Tibial nerve (tissue), 4 donors: ENCODE measurements around the gene TERC. TPM values are rescaled to one million over a fixed set of nuclear protein-coding genes. Genes with fewer than 3 reads are reported as not detected.

Experiments
- DNase-seq, 2 donors: peaks; one replicate each; pipeline ENCODE4 v3.0.0-alpha.2; 2019; ENCODE audit warnings: low spot score in 2 of 2
- H3K27ac ChIP-seq, 4 donors: fragments of 200-600 bp; sonication (generic) in 3 of 4; one replicate each; pipeline ENCODE4 v1.5.1; 2017 to 2019; ENCODE audit warnings: mild to moderate bottlenecking in 1 of 4
- H3K27me3 ChIP-seq, 2 donors: fragments of 200-600 bp; sonication (generic) in 1 of 2; one replicate each; pipeline versions ENCODE4 v1.5.1 to v1.6.0; 2017 to 2019
- H3K36me3 ChIP-seq, 3 donors: fragments of 200-600 bp; sonication (generic); one replicate each; pipeline ENCODE4 v1.5.1; 2018 to 2019
- H3K4me1 ChIP-seq, 4 donors: fragments of 200-600 bp; sonication (generic) in 3 of 4; one replicate each; pipeline ENCODE4 v1.5.1; 2017 to 2019
- H3K4me3 ChIP-seq, 4 donors: fragments of 200-600 bp; sonication (generic) in 3 of 4; one replicate each; pipeline ENCODE4 v1.5.1; 2017 to 2019; ENCODE audit warnings: mild to moderate bottlenecking in 1 of 4, moderate library complexity in 1 of 4
- H3K9me3 ChIP-seq, 4 donors: fragments of 200-600 bp; sonication (generic) in 3 of 4; one replicate each; pipeline ENCODE4 v1.5.1; 2017 to 2019
- EP300 ChIP-seq, 2 donors: sonication (generic); formaldehyde crosslinking; IDR thresholded peaks; one replicate each; pipeline ENCODE4 v1.6.1; 2017; ENCODE audit warnings: antibody characterized with exemption in 2 of 2, mild to moderate bottlenecking in 1 of 2
- POLR2A ChIP-seq, 2 donors: fragments of 450-650 bp; IDR thresholded peaks; one replicate each; pipeline ENCODE4 v1.6.1; 2017; ENCODE audit warnings: antibody characterized with exemption in 2 of 2, mild to moderate bottlenecking in 2 of 2, moderate library complexity in 2 of 2
- WGBS, 2 donors: methylation state at CpG; one replicate each; pipeline ENCODE4 v1.1.5; 2018; 5-methylcytosine and 5-hydroxymethylcytosine counted together
- total RNA-seq, 4 donors: library from RNA; depleted of rRNA; stranded (reverse); fragments of >200 nt; gene quantifications; one replicate each; pipeline ENCODE4 v1.1.0, GENCODE V29; 2016
- TF ChIP-seq, protein P1 (sequence below), 5 experiments: fragments of 200-600 bp in 3 of 5; fragments of 450-650 bp in 2 of 5; sonication (generic) in 3 of 5; IDR thresholded peaks; one replicate each; pipeline ENCODE4 v1.5.1; 2016 to 2019; ENCODE audit warnings: antibody characterized with exemption in 5 of 5, mild to moderate bottlenecking in 3 of 5, moderate library complexity in 2 of 5

Gene TERC
- total RNA-seq, 4 donors from 2014 or later, result 110 to 241 (median 179) TPM

DNA sequence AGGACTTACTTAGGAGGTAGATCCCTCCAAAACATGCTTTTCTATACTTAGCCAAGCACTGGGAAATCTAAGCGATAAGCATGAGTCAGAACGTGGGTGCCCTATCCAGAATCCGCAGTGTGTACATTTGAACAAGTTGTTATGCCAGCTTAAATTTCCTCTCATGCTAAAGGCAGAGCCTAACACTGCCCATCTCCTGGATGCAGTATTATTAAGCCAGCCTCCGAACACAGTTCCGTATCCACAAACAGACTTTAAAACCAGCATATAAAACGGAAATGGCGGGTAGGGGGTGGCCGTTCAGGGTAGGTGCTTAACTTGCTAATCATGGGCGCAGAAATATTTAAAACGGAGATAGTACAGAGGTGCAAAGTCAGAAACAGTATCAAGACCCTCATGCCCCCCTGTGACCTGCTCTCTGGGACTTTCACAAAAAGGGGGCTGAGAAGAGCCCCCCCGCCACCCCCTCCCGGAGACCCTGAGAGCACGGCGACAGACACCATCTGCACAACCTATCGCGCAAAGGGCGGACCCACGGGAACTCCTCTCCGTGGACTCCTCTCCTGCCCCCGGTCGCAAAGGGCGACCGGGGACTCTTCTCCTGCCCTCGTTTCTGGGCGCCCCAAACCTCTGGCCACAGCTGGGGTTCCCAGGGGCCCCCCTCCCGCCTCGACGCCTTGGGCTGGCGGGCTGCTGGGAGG lies 46.9 kb upstream of the TERC start:
- no peak for TF ChIP-seq POLR2A (IDR thresholded peaks at IDR 0.05)
- TF ChIP-seq, protein P1, sequence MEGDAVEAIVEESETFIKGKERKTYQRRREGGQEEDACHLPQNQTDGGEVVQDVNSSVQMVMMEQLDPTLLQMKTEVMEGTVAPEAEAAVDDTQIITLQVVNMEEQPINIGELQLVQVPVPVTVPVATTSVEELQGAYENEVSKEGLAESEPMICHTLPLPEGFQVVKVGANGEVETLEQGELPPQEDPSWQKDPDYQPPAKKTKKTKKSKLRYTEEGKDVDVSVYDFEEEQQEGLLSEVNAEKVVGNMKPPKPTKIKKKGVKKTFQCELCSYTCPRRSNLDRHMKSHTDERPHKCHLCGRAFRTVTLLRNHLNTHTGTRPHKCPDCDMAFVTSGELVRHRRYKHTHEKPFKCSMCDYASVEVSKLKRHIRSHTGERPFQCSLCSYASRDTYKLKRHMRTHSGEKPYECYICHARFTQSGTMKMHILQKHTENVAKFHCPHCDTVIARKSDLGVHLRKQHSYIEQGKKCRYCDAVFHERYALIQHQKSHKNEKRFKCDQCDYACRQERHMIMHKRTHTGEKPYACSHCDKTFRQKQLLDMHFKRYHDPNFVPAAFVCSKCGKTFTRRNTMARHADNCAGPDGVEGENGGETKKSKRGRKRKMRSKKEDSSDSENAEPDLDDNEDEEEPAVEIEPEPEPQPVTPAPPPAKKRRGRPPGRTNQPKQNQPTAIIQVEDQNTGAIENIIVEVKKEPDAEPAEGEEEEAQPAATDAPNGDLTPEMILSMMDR (IDR thresholded peaks at IDR 0.05), result no peak
- TF ChIP-seq EP300 (IDR thresholded peaks at IDR 0.05), result no peak
- Histone ChIP-seq H3K27ac (peak overlapping the region in 3 of 4 donors; percentile 77 to 88 (median 80)), H3K36me3 (no peaks in the 10 kb centered on the region), H3K4me1 (peaks cover 0 to 26% (median 2%) of the 10 kb centered on the region in 4 donors), H3K4me3 (peak overlapping the region; percentile 44 to 88 (median 65)), H3K27me3 (no peaks in the 10 kb centered on the region), H3K9me3 (peaks cover 0 to 11% (median 3%) of the 10 kb centered on the region in 4 donors)
- DNase-seq, result peak in 1 of 2 donors; percentile 17
- WGBS, 2 donors, result 5 to 12% methylated on average over 19 to 24 of the region's 29 CpGs

DNA sequence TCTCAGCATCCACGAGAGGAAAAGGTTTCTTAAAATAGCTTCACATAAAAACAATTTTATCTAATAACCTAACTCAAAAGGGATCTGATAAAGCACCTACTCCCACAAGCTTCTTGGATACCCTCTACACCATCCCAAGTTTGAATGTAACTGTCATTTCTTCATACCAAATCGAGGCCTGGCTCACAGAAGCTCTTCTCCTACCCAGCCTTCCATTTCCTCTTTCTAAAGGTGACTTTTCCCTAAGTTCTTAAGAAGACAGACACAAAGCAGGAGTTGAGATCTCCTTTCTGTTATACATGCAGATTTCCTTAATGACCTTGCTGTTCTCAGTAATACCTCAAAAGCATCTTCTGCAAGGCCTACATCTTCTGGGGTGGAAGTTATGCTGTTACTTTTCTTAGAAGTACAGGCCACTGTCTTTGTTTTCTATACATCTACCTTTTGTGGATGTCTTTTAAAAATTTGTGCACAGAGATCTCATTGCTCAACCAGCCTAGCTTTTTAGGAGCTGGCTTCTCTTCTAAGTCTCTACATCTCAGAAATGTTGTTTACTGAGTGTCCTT lies 44.5 kb upstream of the TERC start:
- WGBS, 2 donors, result 38 to 46% methylated on average over 2 of the region's 2 CpGs

DNA sequence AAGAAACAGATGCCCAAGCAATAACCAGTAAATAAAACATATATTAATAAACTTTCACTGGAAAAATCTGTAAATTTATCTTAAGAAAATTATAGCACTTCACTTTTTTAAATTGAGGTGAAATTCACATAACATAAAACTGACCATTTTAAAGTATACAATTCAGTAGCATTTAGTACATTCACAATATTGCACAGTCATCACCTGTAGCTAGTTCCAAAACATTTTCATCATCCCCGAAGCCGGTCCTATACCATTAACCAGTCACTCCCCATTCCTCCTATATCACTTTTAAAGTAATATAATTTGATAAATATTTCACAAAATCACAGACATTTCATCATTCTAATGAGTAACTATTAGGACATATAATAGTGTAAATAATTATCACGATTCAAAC lies 39.8 kb upstream of the TERC start:
- Histone ChIP-seq H3K36me3 (peaks cover 0 to 34% (median 0%) of the 10 kb centered on the region in 3 donors), H3K9me3 (no peaks in the 10 kb centered on the region), H3K27ac (no peak overlapping the region), H3K27me3 (no peaks in the 10 kb centered on the region), H3K4me3 (no peak overlapping the region), H3K4me1 (no peaks in the 10 kb centered on the region)
- TF ChIP-seq, protein P1 (IDR thresholded peaks at IDR 0.05), result no peak
- no peak for TF ChIP-seq EP300 (IDR thresholded peaks at IDR 0.05)
- TF ChIP-seq POLR2A (IDR thresholded peaks at IDR 0.05), result no peak
- 88 to 95% methylated on average over 3 of the region's 3 CpGs for WGBS, 2 donors
- no peak for DNase-seq

More for the DNA sequence above, 44.5 kb upstream of the TERC start:
- TF ChIP-seq, protein P1 (IDR thresholded peaks at IDR 0.05), result no peak
- TF ChIP-seq EP300 (IDR thresholded peaks at IDR 0.05), result no peak
- no peak for TF ChIP-seq POLR2A (IDR thresholded peaks at IDR 0.05)
- Histone ChIP-seq H3K36me3 (no peaks in the 10 kb centered on the region), H3K9me3 (no peaks in the 10 kb centered on the region), H3K4me1 (peaks cover 0 to 26% (median 2%) of the 10 kb centered on the region in 4 donors), H3K4me3 (no peak overlapping the region), H3K27me3 (no peaks in the 10 kb centered on the region), H3K27ac (no peak overlapping the region)
- no peak for DNase-seq

DNA sequence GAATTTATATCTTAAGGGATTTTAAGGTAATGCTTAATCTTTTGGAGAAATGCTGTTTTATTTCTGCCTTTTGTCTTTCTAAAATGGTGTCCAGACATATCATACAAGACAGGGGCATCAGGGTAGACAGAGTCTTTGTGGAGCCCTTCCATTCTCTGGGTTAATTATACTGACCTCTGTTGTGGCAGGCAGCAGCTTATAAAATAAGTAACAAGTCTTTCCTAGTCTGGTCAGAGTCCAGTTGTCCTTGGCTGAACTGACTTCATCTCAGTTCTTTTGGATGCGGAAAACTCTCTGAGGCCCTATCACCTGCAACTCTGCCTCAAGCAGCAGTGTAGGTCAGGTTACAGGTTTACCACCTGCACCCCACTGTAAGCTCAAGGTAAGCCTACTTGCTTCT lies 27.5 kb upstream of the TERC start:
- TF ChIP-seq POLR2A (IDR thresholded peaks at IDR 0.05) (no peak), EP300 (IDR thresholded peaks at IDR 0.05) (no peak)
- TF ChIP-seq, protein P1 (IDR thresholded peaks at IDR 0.05), result no peak
- Histone ChIP-seq H3K27me3 (no peaks in the 10 kb centered on the region), H3K36me3 (peaks cover 0 to 63% (median 4%) of the 10 kb centered on the region in 3 donors), H3K4me3 (no peak overlapping the region), H3K27ac (no peak overlapping the region), H3K9me3 (no peaks in the 10 kb centered on the region), H3K4me1 (no peaks in the 10 kb centered on the region)
- DNase-seq, result no peak
- WGBS, 2 donors, result 100% methylated on average over 1 of the region's 1 CpG
